Peyer's patch (tissue), 4 donors: ENCODE measurements around the gene LIMS1. TPM values are rescaled to one million over a fixed set of nuclear protein-coding genes. Genes with fewer than 3 reads are reported as not detected.
"Not testable (repeated sequence)": the region's sequence is repeated elsewhere in the genome, so short reads cannot be mapped to it uniquely, and the experiment has no call there.

Experiments used
- DNase-seq, 3 donors: peaks; one replicate each; pipeline ENCODE4 v3.0.0-alpha.2; 2017 to 2019
- H3K27ac ChIP-seq, 4 donors: fragments of 200-600 bp; sonication (generic); one replicate each; pipeline ENCODE4 v1.5.1; 2016 to 2019
- H3K27me3 ChIP-seq, 2 donors: fragments of 200-600 bp; sonication (generic); one replicate each; pipeline ENCODE4 v1.5.1; 2019
- H3K36me3 ChIP-seq, 3 donors: fragments of 200-600 bp; sonication (generic); one replicate each; pipeline ENCODE4 v1.5.1; 2016 to 2019
- H3K4me1 ChIP-seq, 4 donors: fragments of 200-600 bp; sonication (generic); one replicate each; pipeline ENCODE4 v1.5.1; 2016 to 2019
- H3K4me3 ChIP-seq, 4 donors: fragments of 200-600 bp; sonication (generic); 1 replicate in 3 of 4; 2 replicates in 1 of 4; pipeline ENCODE4 v1.5.1; 2016 to 2019; ENCODE audit warnings: mild to moderate bottlenecking in 1 of 4
- H3K9me3 ChIP-seq, 4 donors: fragments of 200-600 bp; sonication (generic); one replicate each; pipeline ENCODE4 v1.5.1; 2016 to 2019; ENCODE audit warnings: mild to moderate bottlenecking in 1 of 4
- CTCF ChIP-seq, 6 experiments: fragments of 450-650 bp in 4 of 6; fragments of 200-600 bp in 2 of 6; sonication (generic) in 1 of 6; IDR thresholded peaks; one replicate each; pipeline ENCODE4 v1.5.1; 2017 to 2019; ENCODE audit warnings: antibody characterized with exemption in 6 of 6, mild to moderate bottlenecking in 3 of 6, moderate library complexity in 1 of 6
- POLR2A ChIP-seq, 2 donors: fragments of 450-650 bp; IDR thresholded peaks; one replicate each; pipeline ENCODE4 v1.5.1; 2017; ENCODE audit warnings: antibody characterized with exemption in 2 of 2, mild to moderate bottlenecking in 2 of 2, moderate library complexity in 2 of 2
- total RNA-seq, 4 donors: library from RNA; depleted of rRNA; stranded (reverse); fragments of >200 nt; gene quantifications; one replicate each; pipeline ENCODE4 v1.1.0, GENCODE V29; 2016

Gene LIMS1
- total RNA-seq, 4 donors from 2014 or later = 24.2 to 78.4 (median 39.6) TPM

DNA sequence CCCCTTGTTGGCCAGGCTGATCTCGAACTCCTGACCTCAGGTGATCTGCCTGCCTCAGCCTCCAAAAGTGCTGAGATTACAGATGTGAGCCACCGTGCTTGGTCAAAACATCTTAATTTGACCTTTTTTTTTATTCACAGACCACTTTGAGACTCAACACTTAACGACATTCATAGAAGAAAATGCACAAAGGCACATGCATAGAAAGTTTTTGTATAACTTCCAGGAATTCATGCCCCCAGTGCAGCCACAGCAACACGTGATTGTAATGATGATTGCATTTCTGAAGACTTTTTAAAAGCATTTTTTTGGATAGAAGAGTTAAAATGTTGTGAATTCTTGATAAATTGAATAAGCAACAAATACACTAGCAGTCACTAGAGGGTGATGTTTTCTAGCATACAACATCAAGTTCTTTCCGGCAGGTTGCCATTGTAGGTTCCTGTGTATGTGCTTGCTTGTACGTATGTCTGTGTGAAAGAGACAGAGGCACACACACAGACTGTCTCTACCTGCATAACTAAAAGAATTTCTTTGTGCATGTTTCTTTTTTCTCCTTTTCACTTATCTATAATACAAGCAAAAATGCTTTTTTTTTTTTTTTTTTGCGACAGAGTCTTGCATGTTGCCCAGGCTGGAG lies 63.0 kb downstream of the LIMS1 start:
- H3K27ac ChIP-seq, H3K4me3 ChIP-seq, H3K27me3 ChIP-seq, DNase-seq, H3K36me3 ChIP-seq, H3K9me3 ChIP-seq: not testable (repeated sequence)
- peak in 3 of 6 experiments; percentile 26 to 39 (median 39) for TF ChIP-seq CTCF (IDR thresholded peaks at IDR 0.05)
- H3K4me1 ChIP-seq = peaks cover 0 to 21% (median 4%) of the 10 kb centered on the region in 4 donors

DNA sequence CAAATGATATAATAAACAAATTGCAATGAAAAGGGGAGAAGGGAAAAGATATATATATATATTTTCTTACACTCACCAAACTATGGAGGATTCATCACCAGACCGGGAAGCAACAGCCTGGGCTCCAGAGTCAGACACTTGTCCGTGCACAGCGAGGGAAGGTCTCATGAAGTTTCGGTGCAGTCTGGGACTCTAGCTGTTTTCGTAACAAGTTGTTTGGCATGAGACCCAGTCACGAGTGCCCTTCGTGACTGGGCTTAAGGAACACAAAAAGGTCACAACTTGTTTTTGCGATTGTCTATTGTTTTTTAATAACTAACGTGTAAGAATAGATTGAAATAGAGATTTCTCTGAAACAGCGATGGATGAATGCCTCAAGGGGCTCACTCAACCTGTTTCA lies 66.9 kb downstream of the LIMS1 start:
- not testable (repeated sequence) for H3K27me3 ChIP-seq, H3K4me1 ChIP-seq, DNase-seq, H3K36me3 ChIP-seq, H3K27ac ChIP-seq, H3K4me3 ChIP-seq, H3K9me3 ChIP-seq

DNA sequence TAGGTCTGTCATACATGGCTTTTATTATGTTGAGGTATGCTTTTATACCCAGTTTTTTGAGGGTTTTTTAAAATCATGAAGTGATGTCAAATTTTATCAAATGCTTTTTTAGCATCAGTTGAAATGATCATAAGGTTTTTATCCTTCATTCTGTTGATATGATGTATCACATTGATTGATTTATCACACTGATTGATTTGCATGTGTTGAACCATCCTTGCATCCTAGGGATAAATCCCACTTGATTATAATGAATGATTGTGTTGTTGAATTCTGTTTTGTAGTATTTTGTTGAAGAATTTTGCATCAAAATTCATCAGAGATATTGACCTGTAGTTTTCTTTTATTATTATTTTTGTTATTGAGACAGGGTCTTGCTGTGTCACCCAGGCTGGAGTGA lies 68.2 kb downstream of the LIMS1 start:
- no peak for DNase-seq
- Histone ChIP-seq H3K9me3 (no peaks in the 10 kb centered on the region), H3K36me3 (no peaks in the 10 kb centered on the region), H3K27me3 (no peaks in the 10 kb centered on the region), H3K4me1 (no peaks in the 10 kb centered on the region), H3K27ac (no peak overlapping the region), H3K4me3 (no peak overlapping the region)
- TF ChIP-seq POLR2A (IDR thresholded peaks at IDR 0.05) (no peak), CTCF (IDR thresholded peaks at IDR 0.05) (no peak)

DNA sequence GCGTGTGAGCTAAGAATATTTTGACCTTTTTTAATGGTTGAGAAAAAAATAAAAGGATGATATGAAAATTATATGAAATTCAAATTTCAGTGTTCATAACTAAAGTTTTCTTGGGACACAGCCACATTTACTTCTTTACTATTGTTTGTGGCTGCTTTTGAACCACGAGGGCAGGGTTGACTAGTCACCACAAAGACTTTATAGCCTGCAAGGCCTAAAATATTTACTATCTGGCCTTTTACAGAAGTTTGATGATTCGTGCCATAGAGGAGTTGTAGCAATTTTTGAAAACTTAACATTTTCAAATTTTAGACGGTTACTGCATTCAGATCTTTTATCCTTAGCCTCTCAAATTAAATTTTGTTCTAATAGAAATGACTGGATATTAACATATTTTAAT lies 69.9 kb downstream of the LIMS1 start:
- H3K4me1 ChIP-seq = peaks cover 0 to 3% (median 0%) of the 10 kb centered on the region in 4 donors
- no peak overlapping the region for H3K4me3 ChIP-seq
- H3K27me3 ChIP-seq = no peaks in the 10 kb centered on the region
- H3K27ac ChIP-seq = no peak overlapping the region
- H3K9me3 ChIP-seq = no peaks in the 10 kb centered on the region
- TF ChIP-seq POLR2A (IDR thresholded peaks at IDR 0.05) (no peak), CTCF (IDR thresholded peaks at IDR 0.05) (no peak)
- H3K36me3 ChIP-seq = no peaks in the 10 kb centered on the region
- DNase-seq = no peak

DNA sequence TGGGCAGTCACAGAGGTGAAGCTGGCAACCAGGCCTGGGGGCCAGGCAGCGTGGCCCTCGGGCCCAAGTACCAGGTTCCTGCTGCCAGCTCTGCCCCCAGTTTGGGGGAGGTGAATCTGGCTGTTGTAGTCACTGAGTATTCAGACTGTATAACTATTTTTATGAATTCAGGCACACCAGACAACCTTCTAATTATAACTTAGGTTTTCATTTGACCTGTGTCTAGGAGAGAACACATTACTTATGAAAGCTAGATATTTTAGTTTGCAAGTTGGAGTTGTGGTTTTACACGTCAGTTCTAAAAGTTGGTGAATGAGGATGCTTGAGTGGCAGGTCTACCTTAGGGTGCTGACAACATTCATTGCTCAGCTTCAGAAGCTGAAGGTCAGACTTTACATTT lies 71.7 kb downstream of the LIMS1 start:
- H3K4me1 ChIP-seq = peaks cover 0 to 11% (median 5%) of the 10 kb centered on the region in 4 donors
- DNase-seq = no peak
- no peak for TF ChIP-seq POLR2A (IDR thresholded peaks at IDR 0.05)
- TF ChIP-seq CTCF (IDR thresholded peaks at IDR 0.05) = no peak
- H3K27ac ChIP-seq = no peak overlapping the region
- H3K27me3 ChIP-seq = no peaks in the 10 kb centered on the region
- H3K4me3 ChIP-seq = no peak overlapping the region
- H3K9me3 ChIP-seq = no peaks in the 10 kb centered on the region
- no peaks in the 10 kb centered on the region for H3K36me3 ChIP-seq

GRCh38 chr2:108607706-108608301 lies 73.5 kb downstream of the LIMS1 start:
- no peak overlapping the region for H3K4me3 ChIP-seq
- no peaks in the 10 kb centered on the region for H3K9me3 ChIP-seq
- H3K27me3 ChIP-seq = no peaks in the 10 kb centered on the region
- no peak overlapping the region for H3K27ac ChIP-seq
- no peaks in the 10 kb centered on the region for H3K36me3 ChIP-seq
- H3K4me1 ChIP-seq = peaks cover 0 to 16% (median 5%) of the 10 kb centered on the region in 4 donors
- TF ChIP-seq CTCF (IDR thresholded peaks at IDR 0.05) (peak; percentile 49 to 85 (median 68)), POLR2A (IDR thresholded peaks at IDR 0.05) (no peak)
- DNase-seq = peak in 2 of 3 donors; percentile 62 to 79
